ENCODE results near the gene PLSCR4. TPM values are rescaled to one million over a fixed set of nuclear protein-coding genes. Genes with fewer than 3 reads are reported as not detected.
A peak's percentile ranks its signal among the peaks of the same experiment; 100 is the strongest.

Gene PLSCR4
- total and polyA plus RNA-seq, 4 experiments from 2014 or later, result not detected

- Mint-ChIP-seq H3K4me1 (no peaks in the 10 kb centered on the region), H3K36me3 (no peaks in the 10 kb centered on the region), H3K4me3 (no peak overlapping the region), H3K27me3 (peaks cover 2% of the 10 kb centered on the region in 2 donors), H3K27ac (no peak overlapping the region), H3K9me3 (no peaks in the 10 kb centered on the region)
- H3K27ac ChIP-seq (ENCODE audit: low read depth, low read length), result no peak overlapping the region
- H3K9me3 ChIP-seq (ENCODE audit: control insufficient read depth in 1 of 2, low read length in 2 of 2), result no peaks in the 10 kb centered on the region
- ChIA-PET POLR2A (ENCODE audit: partially characterized antibody) (no interaction called here), CTCF (ENCODE audit: partially characterized antibody) (interaction anchor here (1.1 to 2.1 kb wide), 3 partner anchors 11 to 19 kb away, joined by 3 to 9 read pairs (median 3); no protein-coding TSS in a partner anchor)
- intact Hi-C loops (cut with micrococcal nuclease), result no loop called here
- H3K36me3 ChIP-seq (ENCODE audit: insufficient read depth, low read length), result no peaks in the 10 kb centered on the region
- H3K4me1 ChIP-seq (ENCODE audit: insufficient read depth, low read length), result no peaks in the 10 kb centered on the region
- H3K4me3 ChIP-seq (ENCODE audit: low read length in 2 of 2), result no peak overlapping the region
- no peak for DNase-seq
- no peaks in the 10 kb centered on the region for H3K27me3 ChIP-seq (ENCODE audit: insufficient read depth, low read length)
Observed at GRCh38 chr3:146200461-146201220, 50.3 kb downstream of the PLSCR4 start.

GRCh38 chr3:146199762-146200161, 51.1 kb downstream of the PLSCR4 start:
- Mint-ChIP-seq H3K36me3 (no peaks in the 10 kb centered on the region), H3K9me3 (no peaks in the 10 kb centered on the region), H3K4me3 (no peak overlapping the region), H3K4me1 (no peaks in the 10 kb centered on the region), H3K27ac (no peak overlapping the region), H3K27me3 (peaks cover 2% of the 10 kb centered on the region in 2 donors)
- no peak overlapping the region for H3K4me3 ChIP-seq (ENCODE audit: low read length in 2 of 2)
- intact Hi-C loops (cut with micrococcal nuclease), result no loop called here
- no peak for DNase-seq
- H3K27me3 ChIP-seq (ENCODE audit: insufficient read depth, low read length), result no peaks in the 10 kb centered on the region
- H3K36me3 ChIP-seq (ENCODE audit: insufficient read depth, low read length), result no peaks in the 10 kb centered on the region
- no peak overlapping the region for H3K27ac ChIP-seq (ENCODE audit: low read depth, low read length)
- CTCF ChIA-PET (ENCODE audit: partially characterized antibody), result interaction anchor here (2.1 kb wide), 1 partner anchor 10 kb away, joined by 9 read pairs; no protein-coding TSS in a partner anchor
- POLR2A ChIA-PET (ENCODE audit: partially characterized antibody), result no interaction called here
- no peaks in the 10 kb centered on the region for H3K9me3 ChIP-seq (ENCODE audit: control insufficient read depth in 1 of 2, low read length in 2 of 2)
- H3K4me1 ChIP-seq (ENCODE audit: insufficient read depth, low read length), result no peaks in the 10 kb centered on the region

DNA sequence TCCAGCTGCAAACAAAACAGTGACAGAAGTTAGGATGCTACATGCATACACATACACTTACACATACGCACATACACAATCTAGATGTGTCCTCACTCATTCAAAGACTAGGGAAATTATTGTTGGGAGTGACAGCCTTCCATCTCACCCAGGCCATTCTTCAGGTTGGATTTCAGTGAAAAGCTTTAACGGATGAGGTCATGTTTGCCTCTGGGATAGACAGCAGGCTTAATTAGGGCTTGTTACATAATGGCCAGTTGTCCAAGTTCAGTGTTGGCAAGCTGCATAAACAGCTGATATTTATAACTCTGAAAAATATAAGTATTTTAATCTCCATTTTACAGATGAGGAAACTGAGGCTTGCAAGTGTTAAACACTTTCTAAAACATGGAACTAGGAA, 54.1 kb downstream of the PLSCR4 start:
- Histone ChIP-seq H3K9me3 (ENCODE audit: control insufficient read depth in 1 of 2, low read length in 2 of 2) (no peaks in the 10 kb centered on the region), H3K4me1 (ENCODE audit: insufficient read depth, low read length) (no peaks in the 10 kb centered on the region), H3K27me3 (ENCODE audit: insufficient read depth, low read length) (no peaks in the 10 kb centered on the region), H3K36me3 (ENCODE audit: insufficient read depth, low read length) (no peaks in the 10 kb centered on the region), H3K4me3 (ENCODE audit: low read length in 2 of 2) (no peak overlapping the region), H3K27ac (ENCODE audit: low read depth, low read length) (no peak overlapping the region)
- Mint-ChIP-seq H3K27ac (no peak overlapping the region), H3K9me3 (no peaks in the 10 kb centered on the region), H3K4me3 (no peak overlapping the region), H3K27me3 (peaks cover 2% of the 10 kb centered on the region in 2 donors), H3K4me1 (no peaks in the 10 kb centered on the region), H3K36me3 (no peaks in the 10 kb centered on the region)
- DNase-seq, result no peak
- CTCF ChIA-PET (ENCODE audit: partially characterized antibody), result interaction anchor here (1.5 to 1.6 kb wide), 2 partner anchors 9 to 381 kb away, joined by 5 to 6 read pairs; no protein-coding TSS in a partner anchor
- intact Hi-C loops (cut with micrococcal nuclease), result no loop called here
- POLR2A ChIA-PET (ENCODE audit: partially characterized antibody), result no interaction called here

GRCh38 chr3:146195605-146196004, 55.3 kb downstream of the PLSCR4 start:
- Mint-ChIP-seq H3K27ac (no peak overlapping the region), H3K4me1 (no peaks in the 10 kb centered on the region), H3K4me3 (no peak overlapping the region), H3K27me3 (peaks cover 2% of the 10 kb centered on the region in 2 donors), H3K36me3 (no peaks in the 10 kb centered on the region), H3K9me3 (no peaks in the 10 kb centered on the region)
- Histone ChIP-seq H3K27ac (ENCODE audit: low read depth, low read length) (no peak overlapping the region), H3K27me3 (ENCODE audit: insufficient read depth, low read length) (no peaks in the 10 kb centered on the region), H3K4me3 (ENCODE audit: low read length in 2 of 2) (no peak overlapping the region), H3K4me1 (ENCODE audit: insufficient read depth, low read length) (no peaks in the 10 kb centered on the region), H3K36me3 (ENCODE audit: insufficient read depth, low read length) (no peaks in the 10 kb centered on the region), H3K9me3 (ENCODE audit: control insufficient read depth in 1 of 2, low read length in 2 of 2) (no peaks in the 10 kb centered on the region)
- CTCF ChIA-PET (ENCODE audit: partially characterized antibody), result interaction anchor here (1.6 kb wide), 1 partner anchor 382 kb away, joined by 6 read pairs; no protein-coding TSS in a partner anchor
- intact Hi-C loops (cut with micrococcal nuclease), result no loop called here
- POLR2A ChIA-PET (ENCODE audit: partially characterized antibody), result no interaction called here
- no peak for DNase-seq

DNA sequence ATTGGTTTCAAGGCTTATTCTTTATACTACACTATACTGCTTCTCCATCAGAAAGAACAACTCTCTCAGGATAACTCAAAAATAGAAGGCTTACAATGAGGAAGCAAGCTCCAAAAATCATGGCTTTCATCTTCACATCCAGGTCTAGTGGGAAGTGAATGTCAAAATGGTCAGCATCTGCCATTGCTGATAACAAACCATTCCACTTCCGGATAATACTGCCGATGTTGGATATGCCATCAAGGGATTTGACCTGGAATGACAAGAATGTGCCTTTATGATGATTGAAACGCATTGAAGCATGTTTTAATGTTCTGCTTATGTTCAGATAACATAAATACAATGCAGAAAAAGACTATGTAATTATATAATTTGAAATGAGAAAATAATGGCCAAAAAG, 55.9 kb downstream of the PLSCR4 start:
- Mint-ChIP-seq H3K36me3 (no peaks in the 10 kb centered on the region), H3K9me3 (no peaks in the 10 kb centered on the region)
- CTCF ChIA-PET (ENCODE audit: partially characterized antibody), result interaction anchor here (1.6 kb wide), 1 partner anchor 383 kb away, joined by 6 read pairs; no protein-coding TSS in a partner anchor

DNA sequence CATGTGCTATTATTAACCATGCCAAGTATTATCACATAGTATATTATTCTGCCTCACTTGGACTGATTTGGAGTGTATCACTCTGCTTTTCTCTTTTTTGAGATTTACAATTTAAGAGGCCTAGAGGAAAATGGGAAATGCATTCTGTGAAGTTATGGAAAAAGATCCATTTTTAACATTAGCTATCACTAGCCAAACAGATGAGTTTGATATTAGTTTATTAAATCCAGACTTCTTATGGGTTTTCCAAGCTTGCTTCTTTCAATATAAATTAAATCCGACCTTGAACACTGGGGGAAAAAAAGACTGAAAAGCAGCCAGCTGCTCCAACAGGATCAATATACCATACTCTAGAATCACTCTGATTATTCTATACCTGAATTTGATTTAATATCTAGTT, 59.9 kb downstream of the PLSCR4 start:
- Histone ChIP-seq H3K36me3 (ENCODE audit: insufficient read depth, low read length) (no peaks in the 10 kb centered on the region), H3K27me3 (ENCODE audit: insufficient read depth, low read length) (no peaks in the 10 kb centered on the region), H3K27ac (ENCODE audit: low read depth, low read length) (no peak overlapping the region), H3K9me3 (ENCODE audit: control insufficient read depth in 1 of 2, low read length in 2 of 2) (no peaks in the 10 kb centered on the region), H3K4me3 (ENCODE audit: low read length in 2 of 2) (no peak overlapping the region), H3K4me1 (ENCODE audit: insufficient read depth, low read length) (no peaks in the 10 kb centered on the region)
- ChIA-PET CTCF (ENCODE audit: partially characterized antibody) (interaction anchor here (2.5 to 4.9 kb wide), 4 partner anchors 10 to 387 kb away, joined by 9 to 37 read pairs (median 14); no protein-coding TSS in a partner anchor), POLR2A (ENCODE audit: partially characterized antibody) (no interaction called here)
- no peaks in the 10 kb centered on the region for H3K9me3 Mint-ChIP-seq
- H3K36me3 Mint-ChIP-seq, result no peaks in the 10 kb centered on the region
- H3K27me3 Mint-ChIP-seq, result peaks cover 3 to 5% of the 10 kb centered on the region in 2 donors
- H3K27ac Mint-ChIP-seq, result no peak overlapping the region
- no peak overlapping the region for H3K4me3 Mint-ChIP-seq
- intact Hi-C loops (cut with micrococcal nuclease), result no loop called here
- DNase-seq, result no peak
- H3K4me1 Mint-ChIP-seq, result peaks cover 0 to 4% (median 2%) of the 10 kb centered on the region in 4 donors

More for the DNA sequence above, 55.9 kb downstream of the PLSCR4 start:
- Histone ChIP-seq H3K27me3 (ENCODE audit: insufficient read depth, low read length) (no peaks in the 10 kb centered on the region), H3K27ac (ENCODE audit: low read depth, low read length) (no peak overlapping the region), H3K36me3 (ENCODE audit: insufficient read depth, low read length) (no peaks in the 10 kb centered on the region), H3K9me3 (ENCODE audit: control insufficient read depth in 1 of 2, low read length in 2 of 2) (no peaks in the 10 kb centered on the region), H3K4me1 (ENCODE audit: insufficient read depth, low read length) (no peaks in the 10 kb centered on the region), H3K4me3 (ENCODE audit: low read length in 2 of 2) (no peak overlapping the region)
- no peak overlapping the region for H3K4me3 Mint-ChIP-seq
- no peak overlapping the region for H3K27ac Mint-ChIP-seq
- POLR2A ChIA-PET (ENCODE audit: partially characterized antibody), result no interaction called here
- no peak for DNase-seq
- H3K27me3 Mint-ChIP-seq, result peaks cover 2 to 3% of the 10 kb centered on the region in 2 donors
- intact Hi-C loops (cut with micrococcal nuclease), result no loop called here
- H3K4me1 Mint-ChIP-seq, result no peaks in the 10 kb centered on the region

- DNase-seq, result peak in 4 of 5 donors; percentile 9 to 30 (median 14)
- intact Hi-C loops (cut with micrococcal nuclease), result loop anchor here (1.0 kb wide), 2 partner anchors 388 to 406 kb away; no protein-coding TSS in a partner anchor
- Histone ChIP-seq H3K27ac (ENCODE audit: low read depth, low read length) (no peak overlapping the region), H3K4me1 (ENCODE audit: insufficient read depth, low read length) (no peaks in the 10 kb centered on the region), H3K36me3 (ENCODE audit: insufficient read depth, low read length) (no peaks in the 10 kb centered on the region), H3K27me3 (ENCODE audit: insufficient read depth, low read length) (no peaks in the 10 kb centered on the region), H3K9me3 (ENCODE audit: control insufficient read depth in 1 of 2, low read length in 2 of 2) (no peaks in the 10 kb centered on the region), H3K4me3 (ENCODE audit: low read length in 2 of 2) (no peak overlapping the region)
- Mint-ChIP-seq H3K36me3 (no peaks in the 10 kb centered on the region), H3K27me3 (peaks cover 3 to 5% of the 10 kb centered on the region in 2 donors), H3K4me3 (no peak overlapping the region), H3K27ac (no peak overlapping the region), H3K4me1 (peaks cover 0 to 4% (median 2%) of the 10 kb centered on the region in 4 donors), H3K9me3 (no peaks in the 10 kb centered on the region)
- ChIA-PET CTCF (ENCODE audit: partially characterized antibody) (interaction anchor here (0.9 to 4.9 kb wide), 15 partner anchors 11 to 406 kb away, joined by 3 to 37 read pairs (median 4); no protein-coding TSS in a partner anchor), POLR2A (ENCODE audit: partially characterized antibody) (no interaction called here)
Observed at GRCh38 chr3:146189519-146190173, 61.3 kb downstream of the PLSCR4 start.
